Neural cell (in vitro differentiated cells): ENCODE data around the gene CTR9. TPM values are rescaled to one million over a fixed set of nuclear protein-coding genes. Genes with fewer than 3 reads are reported as not detected.

ENCODE experiments used
- polyA plus RNA-seq: library from polyadenylated mRNA; depleted of rRNA; stranded (reverse); fragments of >200 nt; gene quantifications from 2 replicates; pipeline ENCODE4 v1.2.3, GENCODE V29; 2014
- small RNA-seq, 3 experiments: library from RNA; depleted of rRNA; stranded (forward); fragments of <200 nt; gene quantifications; one replicate each; pipeline ENCODE3, GENCODE V24; 2012

Gene CTR9
- polyA plus RNA-seq, 1 donor from 2014 or later: 24.1 TPM

Small RNA genes lying within 50 kb of the gene (small RNA-seq; reads per million reads assigned to genes)
- gene RF00019 (0 to 1.2 (median 0) reads per million in 3 experiments), gene SNORD97 (0 reads per million in 3 experiments)

Other genes starting within 250 kb of the CTR9 start
- 65.6 and 79.2 TPM in 2 replicates for gene RNF141, start 210.1 kb upstream of the CTR9 start, polyA plus RNA-seq
- not detected in 2 replicates for gene LYVE1, start 182.6 kb upstream of the CTR9 start, polyA plus RNA-seq
- gene IRAG1, start 57.5 kb upstream of the CTR9 start, polyA plus RNA-seq: 0.10 and 0.14 TPM in 2 replicates
- gene EIF4G2, start 57.7 kb downstream of the CTR9 start, polyA plus RNA-seq: 989 and 1,004 TPM in 2 replicates
- gene ZBED5, start 106.8 kb downstream of the CTR9 start, polyA plus RNA-seq: 159 and 178 TPM in 2 replicates